PC-3 (cell line): ENCODE results near the gene GNAI2. TPM values are rescaled to one million over a fixed set of nuclear protein-coding genes. Genes with fewer than 3 reads are reported as not detected.

ENCODE experiments used
- ATAC-seq: fragments of 200-7000 bp; cut with Tn5 transposase; 2 replicates; pipeline ENCODE4 v1.9.1; 2020; ENCODE audit warnings: mild to moderate bottlenecking, moderate library complexity
- BruUV-seq: library from RNA; stranded (reverse); fragments of 400-500 nt; replicated peaks from 2 replicates; lab custom pipeline; 2021; lab: Mats Ljungman, UMichigan
- CTCF ChIA-PET: fragments of 300-600 bp; sonication (Branson Sonifier 250); formaldehyde crosslinking; loops from one replicate; lab custom pipeline; 2022; ENCODE audit warnings: antibody characterized with exemption; lab: Charles Lee
- POLR2A ChIA-PET: fragments of 300-600 bp; sonication (Branson Sonifier 250); formaldehyde crosslinking; loops from one replicate; lab custom pipeline; 2022; ENCODE audit warnings: antibody characterized with exemption; ENCODE audit not compliant: unreplicated experiment; lab: Charles Lee
- DNase-seq: peaks from one replicate; pipeline ENCODE4 v3.0.0-alpha.2; 2015
- H2AFZ ChIP-seq: fragments of 300-600 bp; sonication (generic); 2 replicates; pipeline ENCODE4 v1.6.0; 2016; ENCODE audit warnings: antibody characterized with exemption, low read length
- H3F3A ChIP-seq: fragments of 300-600 bp; sonication (generic); one replicate; pipeline ENCODE4 v1.6.0; 2017; ENCODE audit warnings: antibody characterized with exemption, low read length, control low read depth, mild to moderate bottlenecking; ENCODE audit not compliant: unreplicated experiment
- H3K27ac ChIP-seq: fragments of 300-600 bp; sonication (generic); 2 replicates; pipeline ENCODE4 v1.5.1; 2016; ENCODE audit warnings: mild to moderate bottlenecking, low read length
- H3K27me3 ChIP-seq: fragments of 300-600 bp; sonication (generic); 2 replicates; pipeline ENCODE4 v1.6.1; 2016; ENCODE audit warnings: low read length, mixed read lengths
- H3K36me3 ChIP-seq: fragments of 300-600 bp; sonication (generic); 2 replicates; pipeline ENCODE4 v1.6.1; 2016; ENCODE audit warnings: low read depth, mixed run types, low read length, mixed read lengths
- H3K4me1 ChIP-seq: fragments of 300-600 bp; sonication (generic); 2 replicates; pipeline ENCODE4 v1.5.1; 2016; ENCODE audit warnings: low read length; ENCODE audit not compliant: insufficient read depth
- H3K4me2 ChIP-seq: fragments of 300-600 bp; sonication (generic); 2 replicates; pipeline ENCODE4 v1.6.0; 2016; ENCODE audit warnings: low read length
- H3K4me3 ChIP-seq: fragments of 300-600 bp; sonication (generic); 2 replicates; pipeline ENCODE4 v1.5.1; 2016; ENCODE audit warnings: mild to moderate bottlenecking, low read length, mixed read lengths
- H3K79me2 ChIP-seq: fragments of 300-600 bp; sonication (generic); 2 replicates; pipeline ENCODE4 v1.6.1; 2017; ENCODE audit warnings: low read length, mixed read lengths
- H3K9ac ChIP-seq: fragments of 300-600 bp; sonication (generic); 2 replicates; pipeline ENCODE4 v1.6.0; 2016; ENCODE audit warnings: mild to moderate bottlenecking, low read length
- H3K9me2 ChIP-seq: fragments of 300-600 bp; sonication (generic); replicated peaks from 2 replicates; pipeline ENCODE4 v1.6.1; 2016; ENCODE audit warnings: mixed run types, low read length, mixed read lengths
- H3K9me3 ChIP-seq: fragments of 300-600 bp; sonication (generic); 2 replicates; pipeline ENCODE4 v1.6.1; 2016; ENCODE audit warnings: low read length, mixed read lengths
- H4K20me1 ChIP-seq: fragments of 300-600 bp; sonication (generic); 2 replicates; pipeline ENCODE4 v1.6.1; 2016; ENCODE audit warnings: low read length, mixed read lengths
- EZH2 ChIP-seq: fragments of 300-600 bp; sonication (generic); IDR thresholded peaks from one replicate; pipeline ENCODE4 v1.6.1; 2017; ENCODE audit warnings: antibody characterized with exemption, mild to moderate bottlenecking, low read length; ENCODE audit not compliant: unreplicated experiment
- EZH2phosphoT487 ChIP-seq: fragments of 300-600 bp; sonication (generic); IDR thresholded peaks from 2 replicates; pipeline ENCODE4 v1.6.1; 2018; ENCODE audit warnings: mild to moderate bottlenecking, antibody characterized with exemption, low read length, borderline replicate concordance
- intact Hi-C: fragments of 100-400 bp; cut with micrococcal nuclease; formaldehyde crosslinking; loops from 2 replicates; pipeline ENCODE4 v1.9.0; 2023
- total RNA-seq: library from RNA; depleted of rRNA; stranded (reverse); fragments of >200 nt; gene quantifications from 2 replicates; pipeline ENCODE4 v1.2.3, GENCODE V29; 2014
- TF ChIP-seq, protein P1 (sequence below): fragments of 300-600 bp; sonication (generic); conservative IDR thresholded peaks from 2 replicates; pipeline ENCODE4 v1.5.1; 2017; ENCODE audit warnings: antibody characterized with exemption, low read depth, mild to moderate bottlenecking, low read length

GNAI2 gene
- total RNA-seq, 1 experiment from 2014 or later: 221 TPM

DNA sequence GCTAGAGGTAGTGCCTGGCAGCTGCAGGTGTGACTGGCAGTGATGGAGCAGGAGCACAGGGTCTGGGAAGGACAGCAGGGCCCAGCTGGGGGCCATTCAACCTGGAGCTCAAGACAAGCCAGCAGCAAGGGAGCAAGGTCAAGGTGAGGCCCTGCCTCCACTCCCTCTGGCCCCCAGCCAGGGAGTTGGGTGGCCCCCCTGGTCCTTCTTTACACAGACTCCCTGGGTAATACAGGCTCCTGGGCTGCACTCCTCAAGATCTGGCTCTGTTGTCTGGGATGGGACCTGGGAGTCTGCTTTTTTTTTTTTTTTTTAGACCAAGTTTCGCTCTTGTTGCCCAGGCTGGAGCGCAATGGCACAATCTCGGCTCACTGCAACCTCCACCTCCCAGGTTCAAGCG lies 14.5 kb downstream of the GNAI2 start:
- POLR2A ChIA-PET: no interaction called here
- peaks cover 4% of the 10 kb centered on the region; the same call in 1 of the 2 replicates for H3K36me3 ChIP-seq
- H3K9me3 ChIP-seq: no peaks in the 10 kb centered on the region
- H3K79me2 ChIP-seq: peaks cover 71% of the 10 kb centered on the region
- intact Hi-C loops: no loop called here
- ATAC-seq: no peak
- DNase-seq: no peak
- H2AFZ ChIP-seq: no peak overlapping the region
- H3K27me3 ChIP-seq: no peaks in the 10 kb centered on the region
- no peak overlapping the region for H3K4me2 ChIP-seq
- H3K9ac ChIP-seq: no peak overlapping the region
- H4K20me1 ChIP-seq: 0 out of 2 replicates have a peak, but pooled peaks cover 7% of the 10 kb centered on the region
- H3K4me3 ChIP-seq: no peak overlapping the region
- BruUV-seq: no TSS peak
- peaks cover 57% of the 10 kb centered on the region for H3K4me1 ChIP-seq
- H3F3A ChIP-seq: peaks cover 5% of the 10 kb centered on the region
- H3K9me2 ChIP-seq: no peaks in the 10 kb centered on the region
- TF ChIP-seq, protein P1, sequence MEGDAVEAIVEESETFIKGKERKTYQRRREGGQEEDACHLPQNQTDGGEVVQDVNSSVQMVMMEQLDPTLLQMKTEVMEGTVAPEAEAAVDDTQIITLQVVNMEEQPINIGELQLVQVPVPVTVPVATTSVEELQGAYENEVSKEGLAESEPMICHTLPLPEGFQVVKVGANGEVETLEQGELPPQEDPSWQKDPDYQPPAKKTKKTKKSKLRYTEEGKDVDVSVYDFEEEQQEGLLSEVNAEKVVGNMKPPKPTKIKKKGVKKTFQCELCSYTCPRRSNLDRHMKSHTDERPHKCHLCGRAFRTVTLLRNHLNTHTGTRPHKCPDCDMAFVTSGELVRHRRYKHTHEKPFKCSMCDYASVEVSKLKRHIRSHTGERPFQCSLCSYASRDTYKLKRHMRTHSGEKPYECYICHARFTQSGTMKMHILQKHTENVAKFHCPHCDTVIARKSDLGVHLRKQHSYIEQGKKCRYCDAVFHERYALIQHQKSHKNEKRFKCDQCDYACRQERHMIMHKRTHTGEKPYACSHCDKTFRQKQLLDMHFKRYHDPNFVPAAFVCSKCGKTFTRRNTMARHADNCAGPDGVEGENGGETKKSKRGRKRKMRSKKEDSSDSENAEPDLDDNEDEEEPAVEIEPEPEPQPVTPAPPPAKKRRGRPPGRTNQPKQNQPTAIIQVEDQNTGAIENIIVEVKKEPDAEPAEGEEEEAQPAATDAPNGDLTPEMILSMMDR: no peak
- TF ChIP-seq EZH2phosphoT487: no peak
- TF ChIP-seq EZH2: no peak
- peak overlapping the region; percentile 58 for H3K27ac ChIP-seq
- CTCF ChIA-PET: interaction anchor here (0.6 to 1.4 kb wide), 3 partner anchors 10 to 24 kb away, joined by 3 to 4 read pairs (median 4); partner anchors contain the start of gene GNAI2

DNA sequence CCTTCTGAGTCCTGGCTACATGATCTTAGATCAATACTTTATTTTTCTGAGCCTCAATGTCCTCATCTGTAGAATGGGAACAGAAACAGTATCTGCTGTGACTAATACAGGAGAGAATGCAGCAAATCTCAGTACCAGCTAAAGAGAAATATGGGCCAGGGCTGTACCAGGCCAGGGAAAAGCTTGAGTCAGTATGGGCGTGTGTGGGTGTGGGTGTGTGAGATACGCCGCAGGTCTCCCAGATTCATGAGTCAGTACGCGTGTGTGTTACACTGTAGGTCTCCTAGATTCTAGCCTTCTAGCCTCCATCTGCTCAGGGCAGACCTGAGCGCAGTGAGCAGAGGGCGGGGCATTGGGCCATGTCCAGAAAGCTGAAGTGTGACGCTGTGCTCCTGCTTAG lies 15.2 kb downstream of the GNAI2 start:
- H4K20me1 ChIP-seq: 0 out of 2 replicates have a peak, but pooled peaks cover 7% of the 10 kb centered on the region
- no peaks in the 10 kb centered on the region for H3K27me3 ChIP-seq
- no TSS peak for BruUV-seq
- H3K36me3 ChIP-seq: peaks cover 5% of the 10 kb centered on the region; the same call in 1 of the 2 replicates
- peaks cover 5% of the 10 kb centered on the region for H3F3A ChIP-seq
- POLR2A ChIA-PET: no interaction called here
- H3K9me3 ChIP-seq: no peaks in the 10 kb centered on the region
- H3K4me3 ChIP-seq: no peak overlapping the region
- DNase-seq (peak; percentile 96), ATAC-seq (peak; percentile 78)
- TF ChIP-seq, protein P1: no peak
- TF ChIP-seq EZH2phosphoT487 (no peak), EZH2 (no peak)
- H2AFZ ChIP-seq: no peak overlapping the region
- no peaks in the 10 kb centered on the region for H3K9me2 ChIP-seq
- peak overlapping the region; percentile 58 for H3K27ac ChIP-seq
- no peak overlapping the region for H3K9ac ChIP-seq
- CTCF ChIA-PET: interaction anchor here (0.6 to 1.4 kb wide), 4 partner anchors 9 to 57 kb away, joined by 3 to 4 read pairs (median 4); partner anchors contain the start of gene GNAI2
- peaks cover 50% of the 10 kb centered on the region for H3K4me1 ChIP-seq
- H3K79me2 ChIP-seq: peaks cover 67% of the 10 kb centered on the region
- intact Hi-C loops: no loop called here
- peak overlapping the region; percentile 12; the same call in 1 of the 2 replicates for H3K4me2 ChIP-seq

DNA sequence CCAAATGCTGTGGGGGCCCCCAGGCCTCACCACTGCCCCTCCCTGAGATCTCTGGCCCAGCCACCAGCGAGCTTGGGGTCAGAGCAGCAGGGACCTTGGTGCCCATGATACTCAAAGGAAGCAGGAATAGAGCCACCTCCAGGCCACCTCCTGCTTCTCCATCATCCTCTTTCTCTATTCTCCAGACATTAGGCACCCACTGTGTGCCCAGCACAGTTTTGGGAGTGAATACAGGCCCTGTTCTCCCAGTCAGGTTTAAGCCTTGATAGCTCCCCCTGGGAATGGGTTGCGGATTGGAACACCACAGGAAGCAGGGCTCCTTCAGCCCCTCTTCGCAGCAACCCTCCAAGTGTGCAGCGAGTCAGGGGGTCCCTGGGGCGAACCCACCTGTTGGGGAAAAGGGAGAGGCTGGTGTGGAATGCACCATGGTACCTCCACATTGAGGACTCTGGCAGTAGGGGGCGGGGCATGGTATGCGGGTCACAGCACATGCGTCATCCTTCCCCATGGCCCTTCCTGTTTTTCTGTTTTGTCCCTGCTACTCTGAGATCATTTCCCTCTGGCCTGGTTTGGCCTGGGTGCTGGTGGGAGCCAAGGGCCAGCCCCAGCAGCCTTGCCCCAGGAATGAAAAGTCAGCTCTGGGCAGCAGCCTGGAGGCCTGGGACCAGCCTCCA lies 18.7 kb downstream of the GNAI2 start:
- ATAC-seq: no peak
- Histone ChIP-seq H3K36me3 (peaks cover 19% of the 10 kb centered on the region), H3K79me2 (peaks cover 33% of the 10 kb centered on the region), H3K4me2 (no peak overlapping the region), H3F3A (no peaks in the 10 kb centered on the region), H2AFZ (no peak overlapping the region), H3K9me3 (no peaks in the 10 kb centered on the region), H3K27me3 (no peaks in the 10 kb centered on the region), H3K4me3 (no peak overlapping the region), H3K27ac (no peak overlapping the region), H4K20me1 (0 out of 2 replicates have a peak, but pooled peaks cover 7% of the 10 kb centered on the region), H3K9me2 (no peaks in the 10 kb centered on the region), H3K4me1 (peaks cover 19% of the 10 kb centered on the region), H3K9ac (no peak overlapping the region)
- TF ChIP-seq EZH2 (no peak), EZH2phosphoT487 (no peak)
- TF ChIP-seq, protein P1: no peak
- ChIA-PET POLR2A (no interaction called here), CTCF (no interaction called here)
- intact Hi-C loops: no loop called here
- DNase-seq: no peak
- BruUV-seq: no TSS peak
